ENCODE data around the gene SETD5. TPM values are rescaled to one million over a fixed set of nuclear protein-coding genes. Genes with fewer than 3 reads are reported as not detected.
A peak's percentile ranks its signal among the peaks of the same experiment; 100 is the strongest.

Gene SETD5
- total and polyA plus RNA-seq, 2 of the 4 experiments (the other 2 are of a cell fraction): 42.7 to 62.9 TPM

GRCh38 chr3:9401986-9402385 is 4.6 kb downstream of the SETD5 start:
- H3K4me1 ChIP-seq (ENCODE audit: control insufficient read depth, insufficient read depth, low read length): peaks cover 9% of the 10 kb centered on the region

More at GRCh38 chr3:9401986-9402385, 4.6 kb downstream of the SETD5 start:
- Histone ChIP-seq H2BK5ac (ENCODE audit: low read depth, low read length, poor library complexity, severe bottlenecking) (peak overlapping the region; percentile 32), H3K23ac (ENCODE audit: low read depth, low read length) (no peak overlapping the region), H4K8ac (ENCODE audit: low read depth in 2 of 2, low read length in 2 of 2) (no peak overlapping the region), H2BK120ac (ENCODE audit: low read depth, low read length) (no peak overlapping the region), H3K27me3 (ENCODE audit: control insufficient read depth, insufficient read depth, low read length) (no peaks in the 10 kb centered on the region), H2AFZ (replicated peaks; ENCODE audit: low read length, poor library complexity) (no peak overlapping the region), H3K14ac (replicated peaks; ENCODE audit: low read depth, low read length) (no peak overlapping the region), H3K4me2 (ENCODE audit: low read depth, low read length) (peak overlapping the region; percentile 70), H3K27ac (ENCODE audit: insufficient read depth, low read length) (no peak overlapping the region), H4K5ac (ENCODE audit: low read depth, low read length) (no peak overlapping the region), H3K4ac (ENCODE audit: low read depth, low read length) (no peak overlapping the region), H3K9me1 (ENCODE audit: insufficient read depth, low read length) (peaks cover 7% of the 10 kb centered on the region; the same call in 1 of the 2 replicates), H2BK20ac (ENCODE audit: low read depth, low read length) (no peak overlapping the region), H2BK15ac (ENCODE audit: low read depth, low read length) (no peak overlapping the region), H2AK9ac (replicated peaks; ENCODE audit: low read depth, low read length, poor library complexity) (no peak overlapping the region), H3K9me3 (ENCODE audit: control insufficient read depth, insufficient read depth, low read length) (no peaks in the 10 kb centered on the region), H3K4me3 (ENCODE audit: insufficient read depth, low read depth, low read length) (no peak overlapping the region; the same call in 1 of the 2 replicates), H4K91ac (ENCODE audit: insufficient read depth, low read depth, low read length) (no peak overlapping the region), H3K18ac (ENCODE audit: low read depth, low read length) (no peak overlapping the region), H3K79me1 (ENCODE audit: low read depth in 1 of 2, low read length in 2 of 2) (peaks cover 0 to 18% of the 10 kb centered on the region in 2 experiments; a peak in 2 of 4 replicates), H3K9ac (ENCODE audit: low read depth, low read length) (no peak overlapping the region), H3K36me3 (ENCODE audit: control insufficient read depth, insufficient read depth, low read length) (no peaks in the 10 kb centered on the region), H3K56ac (ENCODE audit: extremely low read depth, insufficient read depth, low read length) (no peak overlapping the region), H4K20me1 (ENCODE audit: insufficient read depth, low read length) (peaks cover 94% of the 10 kb centered on the region), H2AK5ac (ENCODE audit: low read depth, low read length) (no peak overlapping the region)
- dilution Hi-C loops (cut with HindIII; ENCODE audit: low sequenced_read_pairs, unreplicated experiment) (no loop called here), intact Hi-C loops (cut with micrococcal nuclease) (no loop called here), in situ Hi-C loops (cut with MboI; ENCODE audit: low sequenced_read_pairs) (no loop called here)
- POLR2A ChIA-PET (ENCODE audit: unreplicated experiment): no interaction called here
- BruUV-seq (replicated peaks): no TSS peak
- WGBS, 2 experiments (ENCODE audit: extremely low coverage in 2 of 2, insufficient read length in 1 of 2): no CpG with 5 or more reads among the region's 4 CpGs
- ATAC-seq (ENCODE audit: low read depth) (no peak), DNase-seq (no peak)
- CTCF ChIA-PET: no interaction called here
- TF ChIP-seq USF2 (IDR thresholded peaks at IDR 0.05; ENCODE audit: low read depth, low read length): no peak
- TF ChIP-seq FOS (IDR thresholded peaks at IDR 0.05; ENCODE audit: low read depth, low read length): no peak
- no peak for TF ChIP-seq POLR2A (IDR thresholded peaks at IDR 0.05; ENCODE audit: low read depth, low read length)
- TF ChIP-seq RAD21 (IDR thresholded peaks at IDR 0.05; ENCODE audit: low read length): no peak
- TF ChIP-seq MXI1 (IDR thresholded peaks at IDR 0.05; ENCODE audit: borderline replicate concordance, low read depth, low read length): no peak
- TF ChIP-seq MAZ (IDR thresholded peaks at IDR 0.05; ENCODE audit: borderline replicate concordance, low read depth, low read length): no peak
- TF ChIP-seq SMC3 (IDR thresholded peaks at IDR 0.05; ENCODE audit: low read depth, low read length): no peak
- no peak for TF ChIP-seq RCOR1 (IDR thresholded peaks at IDR 0.05; ENCODE audit: insufficient replicate concordance, low read length)
- TF ChIP-seq CEBPB (IDR thresholded peaks at IDR 0.05; ENCODE audit: low read depth, low read length): no peak
- TF ChIP-seq NFE2L2 (IDR thresholded peaks at IDR 0.05; ENCODE audit: low read depth, low read length): no peak
- no peak for TF ChIP-seq MAFK (IDR thresholded peaks at IDR 0.05; ENCODE audit: low read depth, low read length)
- TF ChIP-seq ELK1 (IDR thresholded peaks at IDR 0.05; ENCODE audit: borderline replicate concordance, low read depth, low read length): no peak
- TF ChIP-seq BHLHE40 (IDR thresholded peaks at IDR 0.05; ENCODE audit: low read depth, low read length): no peak
- TF ChIP-seq RFX5 (IDR thresholded peaks at IDR 0.05; ENCODE audit: low read depth, low read length): no peak

All from IMR-90 (cell line).